Measurements from ENCODE around the gene USHBP1.
"Not testable (repeated sequence)": the region's sequence is repeated elsewhere in the genome, so short reads cannot be mapped to it uniquely, and the experiment has no call there.

USHBP1 gene

DNA sequence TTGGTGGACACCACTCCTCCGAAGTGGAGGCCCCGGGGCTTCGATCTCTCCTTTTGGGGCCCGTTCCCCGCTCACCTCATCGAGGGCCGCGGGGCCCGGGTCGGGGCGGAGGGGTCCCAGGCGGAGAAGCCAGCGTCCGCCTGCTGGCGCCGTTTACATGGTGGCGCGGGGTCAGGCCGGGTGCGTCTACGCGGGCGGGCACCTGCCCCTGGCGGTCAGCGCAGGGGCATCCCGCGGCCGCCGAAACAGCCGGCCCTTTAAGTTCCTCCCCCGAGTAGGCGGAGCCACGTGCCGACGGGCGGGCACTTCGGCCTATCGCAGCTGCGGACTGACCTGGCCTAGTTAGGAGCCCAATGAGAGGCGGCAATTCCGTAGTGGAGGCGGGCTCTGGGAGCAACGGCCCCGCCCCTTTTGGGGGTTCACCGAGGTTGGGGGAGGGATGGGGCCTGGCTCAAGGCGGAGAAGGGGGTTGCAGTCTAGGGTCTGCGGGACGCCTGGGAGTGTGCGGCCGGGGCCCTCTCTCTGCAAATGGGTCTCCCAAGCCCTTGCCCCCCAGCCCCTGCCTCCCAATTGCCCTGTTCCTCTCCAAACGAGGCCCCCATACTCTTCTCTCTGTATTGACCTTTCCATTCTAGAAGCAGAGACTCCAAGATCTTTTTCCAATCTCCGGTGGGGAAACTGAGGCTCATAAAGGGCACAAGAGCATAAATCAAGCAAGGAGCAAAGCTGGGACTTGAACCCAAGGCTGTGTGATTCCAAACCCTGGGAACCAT, 38.8 kb upstream of the USHBP1 start, which contains the start of gene ABHD8:
Gene ABHD8, minus strand, starts transcription at position 259 of the 773 bp plus-strand sequence. CDS start 1,809 bp downstream, outside the sequence.
- peak within 1 kb of the TSS; percentile 69 for H3K4me3 ChIP-seq (ENCODE audit: low read length)
- no peak for TF ChIP-seq ZNF274 (IDR thresholded peaks at IDR 0.05; ENCODE audit: low read depth, low read length)

DNA sequence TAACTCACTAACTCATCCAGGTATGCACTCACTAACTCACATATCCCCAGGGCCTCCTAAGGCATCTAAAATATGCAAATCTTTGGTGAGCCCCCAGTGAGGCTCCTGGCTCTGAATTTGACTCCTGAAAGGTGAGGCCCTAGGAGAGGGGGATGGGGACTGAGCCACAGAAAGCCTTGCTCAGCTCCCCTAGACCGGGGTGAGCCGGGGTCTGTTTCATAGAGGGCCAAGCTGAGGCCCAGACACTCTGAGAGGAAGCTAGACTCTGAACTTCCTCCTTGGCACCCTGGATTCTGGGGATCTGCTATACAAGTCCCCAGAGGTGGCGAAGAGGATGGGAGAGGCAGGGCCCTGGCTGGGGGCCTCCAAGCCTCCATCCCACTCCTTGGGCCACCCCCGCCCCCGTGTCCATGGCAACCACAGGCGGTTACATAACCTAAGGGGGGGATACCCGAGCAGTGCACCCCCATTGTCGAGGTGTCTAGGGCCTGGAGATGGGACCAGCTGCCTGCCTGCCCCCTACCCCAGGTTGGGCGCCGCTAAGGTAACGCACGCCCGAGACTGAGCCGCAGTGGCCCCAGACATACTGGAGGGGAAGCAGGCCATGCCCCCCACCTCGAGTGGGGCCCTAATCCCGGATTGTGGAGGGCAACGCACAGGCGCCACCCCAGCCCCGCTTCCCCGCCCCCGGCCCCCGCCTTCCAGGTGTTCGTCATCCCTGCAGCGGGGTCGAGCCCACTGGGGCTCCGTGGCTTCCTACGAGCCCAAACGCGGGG, 38.0 kb upstream of the USHBP1 start:
- H3K4me3 ChIP-seq (ENCODE audit: low read length), result peak overlapping the region; percentile 69
- TF ChIP-seq ZNF274 (IDR thresholded peaks at IDR 0.05; ENCODE audit: low read depth, low read length), result no peak

DNA sequence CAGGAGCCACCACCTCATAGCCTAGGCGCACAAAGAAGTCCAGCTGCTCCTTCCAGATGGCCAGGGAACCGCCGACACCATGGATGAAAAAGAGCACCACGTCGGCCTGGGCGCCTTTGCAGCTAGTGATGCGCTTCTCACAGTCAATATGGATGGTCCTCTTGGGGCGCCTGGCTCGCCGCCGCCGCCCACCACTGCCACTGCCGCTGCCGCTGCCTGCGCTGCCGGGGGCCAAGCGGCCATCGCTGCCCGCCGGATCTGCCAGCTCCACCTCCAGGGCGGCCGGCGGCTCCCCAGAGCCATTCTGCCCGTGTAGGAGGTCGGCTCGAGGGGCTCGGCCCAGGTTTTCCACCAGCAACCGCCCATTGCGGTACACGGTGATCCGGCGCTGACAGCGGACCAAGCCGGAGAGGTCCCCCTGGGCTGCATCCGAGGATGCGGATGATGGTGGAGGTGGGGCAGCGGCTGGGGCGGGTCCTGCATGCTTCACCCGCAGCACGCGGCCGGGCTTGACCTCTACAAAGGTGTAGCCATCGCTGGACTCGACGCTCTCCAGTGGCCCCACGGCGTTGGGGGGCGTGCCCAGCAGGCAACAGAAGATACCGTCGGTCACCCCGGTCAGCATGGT, 36.6 kb upstream of the USHBP1 start:
- H3K4me3 ChIP-seq (ENCODE audit: low read length), result no peak overlapping the region
- TF ChIP-seq ZNF274 (IDR thresholded peaks at IDR 0.05; ENCODE audit: low read depth, low read length), result no peak

DNA sequence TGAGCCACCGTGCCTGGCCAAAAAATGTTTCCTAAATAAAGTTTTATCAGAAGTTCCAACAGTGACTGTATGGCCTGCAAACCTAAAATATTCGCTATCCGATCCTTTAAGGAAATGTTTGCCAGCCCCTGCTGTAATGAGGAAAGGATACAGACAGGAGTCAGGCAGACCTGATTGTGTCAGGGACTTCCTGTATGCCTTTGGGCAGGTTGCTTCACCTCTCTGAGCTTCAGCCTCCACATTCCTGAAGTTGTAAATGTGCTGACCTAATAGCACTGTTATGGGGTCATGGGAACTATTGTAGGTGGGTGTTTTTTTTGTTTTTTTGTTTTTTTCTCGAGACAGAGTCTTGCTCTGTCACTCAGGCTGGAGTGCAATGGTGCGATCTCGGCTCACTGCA, 32.4 kb upstream of the USHBP1 start:
- TF ChIP-seq ZNF274 (IDR thresholded peaks at IDR 0.05; ENCODE audit: low read depth, low read length), result no peak
- H3K4me3 ChIP-seq (ENCODE audit: low read length), result no peak overlapping the region

DNA sequence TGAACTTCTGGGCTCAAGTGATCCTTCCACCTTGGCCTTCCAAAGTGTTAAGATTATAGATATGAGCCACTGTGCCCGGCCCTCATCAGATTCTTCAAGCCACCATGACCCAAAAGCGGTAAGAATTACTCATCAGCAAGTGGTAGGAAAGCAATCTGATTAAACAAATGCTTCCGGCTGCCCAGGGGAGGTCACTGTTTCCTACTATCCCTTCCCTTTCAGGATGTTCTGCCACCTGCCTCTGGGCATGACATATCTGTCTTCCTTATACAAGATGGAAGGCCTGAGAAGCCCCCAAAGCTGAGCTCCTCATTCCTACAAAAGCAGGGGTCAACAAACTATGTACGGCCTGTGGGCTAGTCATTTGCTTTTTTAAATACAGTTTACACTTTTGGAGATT, 31.7 kb upstream of the USHBP1 start:
- H3K4me3 ChIP-seq (ENCODE audit: low read length), result no peak overlapping the region
- no peak for TF ChIP-seq ZNF274 (IDR thresholded peaks at IDR 0.05; ENCODE audit: low read depth, low read length)

DNA sequence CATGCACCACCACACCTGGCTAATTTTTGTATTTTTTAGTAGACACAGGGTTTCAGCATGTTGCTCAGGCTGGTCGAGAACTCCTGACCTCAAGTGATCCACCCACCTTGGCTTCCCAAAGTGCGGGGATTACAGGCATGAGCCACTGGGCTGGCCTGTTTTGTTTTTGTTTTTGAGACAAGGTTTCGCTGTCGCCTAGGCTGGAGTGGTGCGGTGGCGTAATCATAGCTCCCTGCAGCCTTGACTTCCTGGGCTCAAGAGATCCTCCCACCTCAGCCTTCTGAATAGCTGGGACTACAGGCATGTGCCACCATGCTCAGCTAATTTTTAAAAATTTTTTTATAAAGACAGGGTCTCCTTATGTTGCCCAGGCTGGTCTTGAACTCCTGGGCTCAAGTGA, 31.0 kb upstream of the USHBP1 start:
- not testable (repeated sequence) for H3K4me3 ChIP-seq (ENCODE audit: low read length)

DNA sequence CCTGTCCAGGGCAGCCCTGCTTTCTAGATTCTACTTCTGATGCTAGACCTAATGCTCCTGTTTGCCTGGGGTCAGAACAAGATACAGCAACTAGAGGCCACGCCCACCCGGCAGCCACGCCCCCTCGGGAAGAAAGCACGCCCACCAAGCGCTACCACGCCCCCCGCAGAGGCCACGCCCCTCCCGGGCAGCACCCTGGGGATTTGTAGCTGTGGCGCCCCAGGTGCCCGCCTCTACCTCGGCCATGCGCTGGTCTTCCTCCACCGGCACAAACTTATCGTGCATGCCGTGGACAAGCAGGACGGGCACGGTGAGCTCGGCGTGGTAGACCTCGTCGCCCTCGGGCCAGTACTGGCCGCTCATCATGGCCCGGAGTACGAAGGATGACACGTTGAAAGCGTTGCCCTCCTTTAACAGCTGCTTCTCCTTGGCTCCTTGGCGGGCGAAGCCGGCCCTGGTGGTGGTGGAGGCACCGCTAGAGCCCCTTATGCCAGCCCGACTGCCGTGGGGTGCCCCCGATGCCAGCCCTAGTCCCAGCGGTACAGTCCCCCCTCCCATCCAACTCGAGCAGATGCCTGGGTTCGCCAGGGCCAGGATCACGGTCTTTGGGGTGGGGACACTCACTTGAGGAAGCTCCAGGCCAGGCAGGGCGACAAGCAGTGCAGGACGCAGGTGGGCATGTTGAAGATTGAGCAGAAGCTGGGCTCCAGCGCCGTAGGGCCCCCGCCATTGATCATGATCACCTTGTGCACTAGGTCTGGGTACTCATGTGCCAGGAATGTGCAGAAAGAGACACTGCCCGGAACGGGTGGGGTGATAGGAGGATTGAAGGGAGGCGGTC, 29.7 kb upstream of the USHBP1 start:
- TF ChIP-seq ZNF274 (IDR thresholded peaks at IDR 0.05; ENCODE audit: low read depth, low read length), result no peak
- H3K4me3 ChIP-seq (ENCODE audit: low read length), result no peak overlapping the region

DNA sequence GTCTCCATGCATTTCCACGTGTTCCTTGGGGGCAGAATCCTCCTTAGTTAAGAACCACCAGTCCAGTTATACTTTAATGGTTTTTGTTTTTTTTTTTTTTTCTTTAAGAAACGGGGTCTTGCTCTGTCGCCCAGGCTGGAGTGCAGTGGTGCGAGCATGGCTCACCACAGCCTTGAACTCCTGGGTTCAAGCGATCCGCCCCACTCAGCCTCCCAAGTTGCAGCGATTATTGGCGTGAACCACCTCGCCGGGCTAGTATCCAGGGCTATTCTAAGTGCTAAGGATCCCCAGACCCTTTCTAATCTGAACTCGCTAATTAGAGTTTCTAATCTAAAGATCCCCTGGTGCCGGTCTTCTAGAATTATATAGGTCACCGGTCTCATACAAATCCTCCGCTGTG, 29.1 kb upstream of the USHBP1 start:
- no peak for TF ChIP-seq ZNF274 (IDR thresholded peaks at IDR 0.05; ENCODE audit: low read depth, low read length)
- H3K4me3 ChIP-seq (ENCODE audit: low read length), result no peak overlapping the region

DNA sequence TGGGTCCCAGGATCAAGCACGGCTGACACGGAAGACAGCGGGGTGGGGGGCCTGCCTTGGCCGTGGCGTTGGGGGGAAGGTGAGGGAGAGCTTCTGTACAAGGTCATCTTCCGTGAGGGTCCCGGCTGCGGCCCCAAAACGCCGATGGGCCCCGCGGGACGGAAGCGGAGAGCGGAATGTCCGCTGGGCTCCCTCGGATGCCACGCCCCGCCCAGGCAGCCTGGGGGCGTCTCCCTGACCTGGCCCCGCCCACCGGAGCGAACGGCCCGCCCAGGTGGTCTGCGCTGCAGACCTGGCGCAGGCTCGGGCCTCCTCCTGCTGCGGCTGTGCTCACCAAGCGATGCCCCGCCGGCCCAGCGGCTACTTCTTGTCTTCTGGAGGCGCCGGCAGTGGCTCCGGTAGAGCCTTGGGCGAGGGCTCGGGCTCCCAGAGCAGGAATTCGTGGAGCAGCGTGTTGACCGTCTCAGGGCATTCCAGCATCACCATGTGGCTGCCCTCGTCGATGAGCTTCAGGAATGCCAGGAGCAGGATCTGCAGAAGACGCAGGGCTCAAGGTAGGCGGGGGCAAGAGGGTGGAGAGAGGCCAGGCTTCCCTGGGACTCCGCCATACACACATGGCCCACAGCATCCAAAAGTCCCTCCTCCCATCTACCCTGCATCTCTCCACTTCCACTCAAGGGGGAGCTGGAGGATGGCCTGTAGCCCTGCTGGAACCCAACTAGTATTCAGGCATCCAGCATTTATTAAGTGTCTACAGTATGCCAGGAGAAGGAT, 27.9 kb upstream of the USHBP1 start:
- H3K4me3 ChIP-seq (ENCODE audit: low read length), result peak overlapping the region; percentile 61; the same call in 1 of the 2 replicates
- no peak for TF ChIP-seq ZNF274 (IDR thresholded peaks at IDR 0.05; ENCODE audit: low read depth, low read length)

DNA sequence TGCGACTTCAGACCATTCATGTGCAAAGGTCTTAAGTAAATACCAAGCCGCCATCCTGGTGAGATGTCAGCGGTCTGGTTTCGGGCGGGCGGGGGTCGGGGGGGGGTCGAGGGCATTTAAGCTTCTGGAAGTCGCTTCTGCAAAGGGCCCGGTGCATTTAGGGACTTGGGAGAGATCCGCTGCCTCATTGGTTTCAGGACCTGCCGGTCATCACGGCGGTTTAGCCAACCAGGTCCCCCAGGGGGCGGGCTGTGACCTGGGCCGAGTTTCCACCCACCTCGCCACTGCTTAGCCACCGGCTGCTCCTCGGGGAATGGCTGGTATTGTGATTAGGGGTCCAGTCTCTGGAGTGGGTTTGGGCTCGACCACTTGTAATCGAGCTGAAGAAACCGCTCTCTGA, 24.9 kb upstream of the USHBP1 start:
- H3K4me3 ChIP-seq (ENCODE audit: low read length), result no peak overlapping the region
- TF ChIP-seq ZNF274 (IDR thresholded peaks at IDR 0.05; ENCODE audit: low read depth, low read length), result no peak

DNA sequence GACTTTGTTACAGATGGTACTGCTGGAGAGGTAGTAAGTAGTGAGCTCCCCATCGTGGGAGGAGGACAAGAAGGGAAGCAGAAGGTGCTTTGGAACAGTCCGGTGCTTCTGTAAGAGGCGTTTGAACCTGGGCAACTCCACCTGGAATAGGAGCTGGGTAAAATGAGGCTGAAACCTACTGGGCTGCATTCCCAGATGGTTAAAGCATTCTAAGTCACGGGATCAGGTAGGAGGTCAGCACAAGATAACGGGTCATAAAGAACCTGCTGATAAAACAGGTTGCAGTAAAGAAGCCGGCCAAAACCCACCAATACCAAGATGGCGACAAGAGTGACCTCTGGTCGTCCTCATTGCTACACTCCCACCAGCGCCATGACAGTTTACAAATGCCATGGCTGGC, 22.2 kb upstream of the USHBP1 start:
- no peak for TF ChIP-seq ZNF274 (IDR thresholded peaks at IDR 0.05; ENCODE audit: low read depth, low read length)
- no peak overlapping the region for H3K4me3 ChIP-seq (ENCODE audit: low read length)

DNA sequence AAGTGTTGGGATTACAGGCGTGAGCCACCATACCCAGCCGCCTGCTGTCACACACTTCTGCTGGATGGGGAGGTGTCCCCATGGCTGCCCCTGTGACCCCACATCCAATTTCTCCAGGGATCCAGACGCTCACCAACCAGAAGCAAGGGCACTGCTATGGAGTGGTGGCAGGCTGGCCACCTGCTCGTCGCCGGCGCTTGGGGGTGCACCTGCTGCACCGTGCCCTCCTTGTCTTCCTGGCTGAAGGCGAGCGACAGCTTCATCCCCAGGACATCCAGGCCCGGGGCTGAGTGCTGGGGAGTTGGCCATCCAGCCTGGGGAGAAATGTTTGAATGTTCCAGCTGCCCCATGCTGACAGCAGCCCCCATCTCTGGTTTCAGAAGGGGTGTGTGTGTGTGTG, 21.7 kb upstream of the USHBP1 start:
- no peak for TF ChIP-seq ZNF274 (IDR thresholded peaks at IDR 0.05; ENCODE audit: low read depth, low read length)
- no peak overlapping the region for H3K4me3 ChIP-seq (ENCODE audit: low read length)

DNA sequence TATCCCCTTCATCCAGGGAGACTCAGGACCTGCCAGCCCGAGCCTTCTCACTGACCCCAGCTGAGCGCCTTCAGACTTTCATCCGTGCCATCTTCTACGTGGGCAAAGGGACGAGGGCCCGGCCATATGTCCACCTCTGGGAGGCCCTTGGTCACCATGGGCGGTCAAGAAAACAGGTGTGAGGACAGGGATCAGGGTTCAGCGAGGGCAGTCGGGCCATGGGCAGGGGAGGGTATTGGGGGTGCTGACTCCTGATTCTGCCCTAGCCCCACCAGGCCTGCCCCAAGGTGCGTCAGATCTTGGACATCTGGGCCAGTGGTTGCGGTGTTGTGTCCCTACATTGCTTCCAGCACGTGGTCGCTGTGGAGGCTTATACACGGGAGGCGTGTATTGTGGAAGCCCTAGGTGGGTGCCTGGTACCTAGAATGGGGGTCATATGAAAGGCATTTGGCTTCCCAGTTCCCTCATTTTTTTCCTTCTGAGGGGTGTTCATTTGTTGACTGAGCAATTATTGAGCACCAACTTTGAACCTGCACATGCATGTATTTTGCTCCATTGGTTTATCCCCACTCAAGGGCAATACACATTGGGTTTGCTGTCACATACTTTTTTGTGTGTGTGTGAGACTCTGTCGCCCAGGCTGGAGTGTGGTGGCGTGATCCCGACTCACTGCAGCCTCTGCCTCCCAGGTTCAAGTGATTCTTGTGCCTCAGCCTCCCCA, 21.0 kb upstream of the USHBP1 start:
- H3K4me3 ChIP-seq (ENCODE audit: low read length), result no peak overlapping the region
- no peak for TF ChIP-seq ZNF274 (IDR thresholded peaks at IDR 0.05; ENCODE audit: low read depth, low read length)
